H4 (cell line): Measurements from ENCODE around the gene GH2. TPM values are rescaled to one million over a fixed set of nuclear protein-coding genes. Genes with fewer than 3 reads are reported as not detected.
"Not testable (repeated sequence)": the region's sequence is repeated elsewhere in the genome, so short reads cannot be mapped to it uniquely, and the experiment has no call there.

ENCODE experiments used
- DNase-seq: peaks from one replicate; pipeline ENCODE4 v3.0.0-alpha.2; 2015; ENCODE audit warnings: low spot score
- total RNA-seq: library from RNA; depleted of rRNA; stranded (reverse); fragments of >200 nt; shearing (Covaris generic); gene quantifications from 2 replicates; pipeline ENCODE4 v1.2.3, GENCODE V29; 2014

The GH2 gene
- total RNA-seq, 1 experiment from 2014 or later, result not detected

- not testable (repeated sequence) for DNase-seq
These were observed 7.6 kb downstream of the GH2 start for GRCh38 chr17:63874061-63874626.

GRCh38 chr17:63873577-63873976 lies 8.2 kb downstream of the GH2 start, which contains the start of gene CSH2:
Gene CSH2 (minus strand): TSS chr17:63873677. CDS start chr17:63873614, 63 bp downstream.
- not testable (repeated sequence) for DNase-seq

GRCh38 chr17:63871646-63872365 lies 9.9 kb downstream of the GH2 start:
- DNase-seq, result not testable (repeated sequence)

GRCh38 chr17:63870292-63870665 lies 11.5 kb downstream of the GH2 start:
- not testable (repeated sequence) for DNase-seq

GRCh38 chr17:63869491-63870291 lies 12.1 kb downstream of the GH2 start:
- not testable (repeated sequence) for DNase-seq

GRCh38 chr17:63866625-63867024 lies 15.1 kb downstream of the GH2 start:
- DNase-seq, result not testable (repeated sequence)

- no peak for DNase-seq
These were observed 22.5 kb downstream of the GH2 start for GRCh38 chr17:63859257-63859656.

GRCh38 chr17:63856425-63856824 lies 25.3 kb downstream of the GH2 start:
- DNase-seq, result not testable (repeated sequence)

GRCh38 chr17:63855185-63855584 lies 26.6 kb downstream of the GH2 start:
- no peak for DNase-seq

- no peak for DNase-seq
These were observed 27.0 kb downstream of the GH2 start for GRCh38 chr17:63854709-63855108.

- no peak for DNase-seq
These were observed 28.5 kb downstream of the GH2 start for GRCh38 chr17:63853260-63853659.

- DNase-seq, result no peak
These were observed 31.3 kb downstream of the GH2 start for GRCh38 chr17:63850401-63850800.

GRCh38 chr17:63848834-63849689 lies 32.7 kb downstream of the GH2 start:
- no peak for DNase-seq

- no peak for DNase-seq
These were observed 34.1 kb downstream of the GH2 start for GRCh38 chr17:63847525-63848249.

GRCh38 chr17:63845509-63845908 lies 36.2 kb downstream of the GH2 start:
- no peak for DNase-seq

- DNase-seq, result no peak
These were observed 37.6 kb downstream of the GH2 start for GRCh38 chr17:63843910-63844677.

GRCh38 chr17:63843387-63843888 lies 38.3 kb downstream of the GH2 start:
- peak; percentile 85 for DNase-seq

GRCh38 chr17:63842540-63843386 lies 39.0 kb downstream of the GH2 start, which contains the start of gene SMARCD2:
Gene SMARCD2 (minus strand): TSS chr17:63842685. CDS start chr17:63842674, 11 bp downstream.
- DNase-seq, result peak; percentile 98

GRCh38 chr17:63842173-63842539 lies 39.6 kb downstream of the GH2 start:
- DNase-seq, result no peak
